IPS-18a (cell line): ENCODE measurements around the gene AFG1L.
"Not testable (repeated sequence)": the region's sequence is repeated elsewhere in the genome, so short reads cannot be mapped to it uniquely, and the experiment has no call there.

Source experiments
- H3K27ac ChIP-seq: one replicate; pipeline ENCODE4 v1.5.1; 2013; ENCODE audit warnings: low read length
- H3K27me3 ChIP-seq: one replicate; pipeline ENCODE4 v1.6.1; 2013; ENCODE audit warnings: mild to moderate bottlenecking, low read length; ENCODE audit not compliant: control insufficient read depth, insufficient read depth
- H3K36me3 ChIP-seq: one replicate; pipeline ENCODE4 v1.6.1; 2013; ENCODE audit warnings: low read depth, low read length; ENCODE audit not compliant: control insufficient read depth
- H3K4me1 ChIP-seq: one replicate; pipeline ENCODE4 v1.6.1; 2013; ENCODE audit warnings: low read depth, low read length; ENCODE audit not compliant: control insufficient read depth
- H3K4me3 ChIP-seq: one replicate; pipeline ENCODE4 v1.5.1; 2013; ENCODE audit warnings: low read length
- H3K9ac ChIP-seq: one replicate; pipeline ENCODE4 v1.6.1; 2013; ENCODE audit warnings: mild to moderate bottlenecking, low read length, moderate library complexity
- H3K9me3 ChIP-seq: one replicate; pipeline ENCODE4 v1.6.1; 2013; ENCODE audit warnings: low read depth, low read length; ENCODE audit not compliant: control insufficient read depth

AFG1L gene

GRCh38 chr6:108556866-108557493, 262.1 kb downstream of the AFG1L start:
- H3K27me3 ChIP-seq: peaks cover 32% of the 10 kb centered on the region
- peak overlapping the region; percentile 69 for H3K4me3 ChIP-seq
- no peak overlapping the region for H3K27ac ChIP-seq

GRCh38 chr6:108557494-108558371, 262.9 kb downstream of the AFG1L start:
- Histone ChIP-seq H3K27me3 (peaks cover 39% of the 10 kb centered on the region), H3K27ac (no peak overlapping the region)

More at GRCh38 chr6:108556866-108557493, 262.1 kb downstream of the AFG1L start:
- Histone ChIP-seq H3K4me1 (peaks cover 8% of the 10 kb centered on the region), H3K36me3 (no peaks in the 10 kb centered on the region), H3K9me3 (no peaks in the 10 kb centered on the region), H3K9ac (peak overlapping the region; percentile 66)

DNA sequence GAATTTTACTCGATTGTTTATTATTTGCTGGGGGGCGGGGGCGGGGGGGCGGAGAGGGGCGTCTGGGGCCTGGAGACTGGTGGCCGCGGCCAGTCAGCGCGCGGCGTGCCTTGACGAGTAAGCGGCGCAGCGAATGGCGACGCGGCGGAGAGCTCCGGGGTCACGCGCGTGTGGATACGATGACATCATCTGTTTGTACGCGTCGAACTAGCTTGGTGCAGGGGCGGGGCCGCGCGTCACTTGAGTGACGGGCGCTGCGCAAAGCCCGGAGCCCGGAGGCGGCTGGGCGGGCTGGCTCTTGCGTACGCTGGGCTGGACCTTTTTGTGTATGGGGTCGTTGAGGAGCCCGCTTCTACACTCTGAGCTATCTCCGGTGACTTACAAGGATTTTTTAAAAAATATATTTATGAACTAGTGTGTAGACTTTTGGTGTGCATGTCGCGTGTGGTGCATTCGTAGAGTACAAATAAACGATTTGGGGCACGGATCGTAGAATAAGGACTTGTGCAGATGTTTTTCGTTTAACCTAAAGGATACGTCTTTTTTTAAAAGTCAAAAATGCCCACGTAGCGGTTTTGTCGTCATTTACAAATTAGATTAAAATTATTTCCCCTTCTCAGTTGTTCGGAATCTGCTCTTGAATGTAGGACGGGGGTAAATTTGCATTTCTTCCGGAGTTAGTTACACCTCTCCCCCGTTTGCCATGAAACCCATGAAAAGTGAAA, 263.7 kb downstream of the AFG1L start:
- H3K27me3 ChIP-seq: peaks cover 47% of the 10 kb centered on the region
- H3K36me3 ChIP-seq: no peaks in the 10 kb centered on the region
- no peaks in the 10 kb centered on the region for H3K9me3 ChIP-seq
- H3K4me3 ChIP-seq: peak overlapping the region; percentile 97
- peak overlapping the region; percentile 68 for H3K9ac ChIP-seq
- no peak overlapping the region for H3K27ac ChIP-seq
- peaks cover 20% of the 10 kb centered on the region for H3K4me1 ChIP-seq

More at GRCh38 chr6:108557494-108558371, 262.9 kb downstream of the AFG1L start:
- Histone ChIP-seq H3K36me3 (no peaks in the 10 kb centered on the region), H3K9ac (peak overlapping the region; percentile 66), H3K9me3 (no peaks in the 10 kb centered on the region), H3K4me1 (peaks cover 12% of the 10 kb centered on the region), H3K4me3 (peak overlapping the region; percentile 69)

DNA sequence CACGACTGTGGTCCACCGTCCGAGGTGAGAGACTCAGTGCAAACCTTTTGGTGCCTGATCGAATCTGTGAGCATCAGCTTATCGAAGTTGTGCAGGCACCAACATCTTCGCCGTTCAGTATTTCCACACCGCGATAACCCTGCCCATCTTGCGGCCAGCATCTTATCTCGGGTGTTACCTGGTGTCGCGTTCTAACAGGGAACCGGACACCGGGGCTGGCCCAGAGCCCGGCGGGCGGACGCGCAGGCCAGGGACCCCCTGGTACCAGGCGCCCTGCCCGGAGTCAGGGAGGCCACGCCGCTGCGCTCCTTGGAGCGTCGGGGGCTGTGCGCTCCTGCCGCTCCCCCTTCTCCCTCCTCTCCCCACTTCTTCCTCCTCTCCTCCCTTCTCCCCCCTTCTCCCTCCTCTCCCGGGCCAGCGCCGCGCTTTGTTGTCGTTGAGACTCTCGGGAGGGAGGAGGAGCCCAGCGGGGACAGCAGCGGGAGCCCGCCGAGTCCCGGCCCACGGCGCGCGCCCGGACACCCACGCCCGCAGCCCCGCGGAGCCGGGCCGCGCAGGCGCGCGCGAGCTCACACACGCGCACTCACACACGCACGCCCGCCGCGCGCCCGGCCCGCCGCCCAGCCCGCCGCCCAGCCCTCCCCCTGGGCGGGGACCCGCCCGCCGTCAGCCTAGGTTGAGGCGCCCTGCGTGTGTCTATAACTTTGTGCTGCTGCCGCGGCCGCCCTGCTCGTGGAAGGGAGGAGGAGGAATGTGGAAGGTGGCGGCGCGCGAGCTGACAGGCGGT, 264.4 kb downstream of the AFG1L start:
- Histone ChIP-seq H3K4me3 (peak overlapping the region; percentile 97), H3K9ac (peak overlapping the region; percentile 68), H3K4me1 (peaks cover 25% of the 10 kb centered on the region), H3K27me3 (peaks cover 55% of the 10 kb centered on the region), H3K27ac (no peak overlapping the region), H3K36me3 (no peaks in the 10 kb centered on the region), H3K9me3 (no peaks in the 10 kb centered on the region)

- H3K27ac ChIP-seq: no peak overlapping the region
- peaks cover 60% of the 10 kb centered on the region for H3K27me3 ChIP-seq
- H3K9me3 ChIP-seq: no peaks in the 10 kb centered on the region
- H3K9ac ChIP-seq: peak overlapping the region; percentile 68
- H3K4me1 ChIP-seq: peaks cover 25% of the 10 kb centered on the region
- peak overlapping the region; percentile 97 for H3K4me3 ChIP-seq
- H3K36me3 ChIP-seq: no peaks in the 10 kb centered on the region
These were observed 265.1 kb downstream of the AFG1L start for GRCh38 chr6:108559884-108560462.

- Histone ChIP-seq H3K4me1 (peaks cover 25% of the 10 kb centered on the region), H3K27me3 (peaks cover 60% of the 10 kb centered on the region), H3K27ac (no peak within 1 kb of the TSS), H3K9ac (peak within 1 kb of the TSS; percentile 68), H3K4me3 (peak within 1 kb of the TSS; percentile 97), H3K9me3 (no peaks in the 10 kb centered on the region), H3K36me3 (no peaks in the 10 kb centered on the region)
These were observed 265.8 kb downstream of the AFG1L start, which contains the start of gene FOXO3 for GRCh38 chr6:108560463-108561308. TSS of gene FOXO3 (plus strand) at chr6:108560917. CDS start at chr6:108561209, 292 bp downstream.

- not testable (repeated sequence) for H3K9me3 ChIP-seq, H3K27ac ChIP-seq, H3K36me3 ChIP-seq
- Histone ChIP-seq H3K27me3 (peaks cover 54% of the 10 kb centered on the region), H3K4me3 (peak overlapping the region; percentile 97), H3K9ac (peak overlapping the region; percentile 61), H3K4me1 (peaks cover 25% of the 10 kb centered on the region)
These were observed 266.4 kb downstream of the AFG1L start for GRCh38 chr6:108561309-108561647.

- Histone ChIP-seq H3K9ac (peak overlapping the region; percentile 61), H3K36me3 (no peaks in the 10 kb centered on the region), H3K27me3 (peaks cover 47% of the 10 kb centered on the region), H3K9me3 (no peaks in the 10 kb centered on the region), H3K4me1 (peaks cover 23% of the 10 kb centered on the region), H3K4me3 (peak overlapping the region; percentile 97), H3K27ac (no peak overlapping the region)
These were observed 267.1 kb downstream of the AFG1L start for GRCh38 chr6:108561742-108562502.

GRCh38 chr6:108562503-108562993, 267.7 kb downstream of the AFG1L start:
- H3K27me3 ChIP-seq: peaks cover 43% of the 10 kb centered on the region
- no peaks in the 10 kb centered on the region for H3K9me3 ChIP-seq
- peak overlapping the region; percentile 97 for H3K4me3 ChIP-seq
- H3K36me3 ChIP-seq: peaks cover 3% of the 10 kb centered on the region
- peaks cover 18% of the 10 kb centered on the region for H3K4me1 ChIP-seq
- no peak overlapping the region for H3K27ac ChIP-seq
- peak overlapping the region; percentile 61 for H3K9ac ChIP-seq
